Measurements from ENCODE around the gene TENM4. TPM values are rescaled to one million over a fixed set of nuclear protein-coding genes. Genes with fewer than 3 reads are reported as not detected.

The TENM4 gene
- total RNA-seq, 4 donors from 2014 or later = 2.3 to 18.9 (median 4.5) TPM

GRCh38 chr11:79168530-79169110, 272.2 kb downstream of the TENM4 start:
- DNase-seq (ENCODE audit: low spot score) (no peak), ATAC-seq (ENCODE audit: low FRiP score) (no peak)
- no peak for TF ChIP-seq CTCF (IDR thresholded peaks at IDR 0.05)

GRCh38 chr11:79167510-79168188, 273.2 kb downstream of the TENM4 start:
- DNase-seq (ENCODE audit: low spot score) (no peak), ATAC-seq (ENCODE audit: low FRiP score) (no peak)
- TF ChIP-seq CTCF (IDR thresholded peaks at IDR 0.05) = no peak

- TF ChIP-seq CTCF (IDR thresholded peaks at IDR 0.05) = no peak
- ATAC-seq (ENCODE audit: low FRiP score) (no peak), DNase-seq (ENCODE audit: low spot score) (no peak)
These were observed 274.9 kb downstream of the TENM4 start for GRCh38 chr11:79165908-79166307.

- ATAC-seq (ENCODE audit: low FRiP score) (no peak), DNase-seq (ENCODE audit: low spot score) (no peak)
- TF ChIP-seq CTCF (IDR thresholded peaks at IDR 0.05) = no peak
These were observed 279.9 kb downstream of the TENM4 start for GRCh38 chr11:79160791-79161403.

- TF ChIP-seq CTCF (IDR thresholded peaks at IDR 0.05) = no peak
- ATAC-seq (ENCODE audit: low FRiP score) = no peak
- no peak for DNase-seq (ENCODE audit: low spot score)
These were observed 281.0 kb downstream of the TENM4 start for GRCh38 chr11:79159657-79160450.

GRCh38 chr11:79157738-79158137, 283.1 kb downstream of the TENM4 start:
- DNase-seq (ENCODE audit: low spot score) (no peak), ATAC-seq (ENCODE audit: low FRiP score) (no peak)
- no peak for TF ChIP-seq CTCF (IDR thresholded peaks at IDR 0.05)

All from omental fat pad (tissue), 4 donors.